HTR-8/SVneo (cell line): ENCODE measurements around the gene KRT20.
A peak's percentile ranks its signal among the peaks of the same experiment; 100 is the strongest.

ENCODE experiments used
- DNase-seq: peaks from one replicate; pipeline ENCODE4 v3.0.0; 2011; ENCODE audit warnings: low spot score, mixed read lengths; ENCODE audit not compliant: insufficient read length
- FAIRE-seq: peaks from 2 replicates; lab custom pipeline; 2011; peaks lifted over from hg19 to GRCh38; lab: Jason Lieb, UNC

KRT20 gene

GRCh38 chr17:40901981-40902474 lies 17.0 kb upstream of the KRT20 start:
- FAIRE-seq: no peak
- no peak for DNase-seq

- FAIRE-seq (no peak), DNase-seq (no peak)
These were observed 15.8 kb upstream of the KRT20 start for GRCh38 chr17:40900809-40901356.

DNA sequence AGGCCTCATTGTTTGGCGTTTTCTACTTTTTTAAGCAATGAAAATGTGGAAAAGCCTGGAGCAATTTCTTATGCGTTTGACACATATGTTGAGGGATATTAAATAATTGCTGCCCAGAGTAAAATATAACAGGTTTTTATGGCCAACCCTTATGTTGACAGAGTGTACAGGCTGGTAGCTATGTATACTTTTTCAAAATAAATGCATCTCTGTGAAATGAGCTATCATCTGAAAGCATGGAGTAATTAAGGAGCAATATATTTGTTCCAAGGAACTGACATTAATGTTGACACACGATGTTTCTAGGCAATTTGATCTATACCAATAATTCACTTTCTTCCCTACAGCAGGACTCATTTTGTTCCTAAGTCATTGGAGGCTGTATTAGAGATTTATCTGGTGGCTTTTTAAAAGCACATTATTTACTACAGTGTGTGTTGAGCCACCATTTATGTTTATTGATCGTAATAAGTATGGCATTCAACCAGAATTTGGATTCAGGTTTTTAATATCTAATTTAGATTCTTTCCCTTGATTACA lies 11.9 kb upstream of the KRT20 start:
- no peak for FAIRE-seq
- DNase-seq: no peak

- FAIRE-seq: no peak
- no peak for DNase-seq
These were observed 10.2 kb upstream of the KRT20 start for GRCh38 chr17:40895106-40895730.

- no peak for DNase-seq
- FAIRE-seq: no peak
These were observed 3.2 kb upstream of the KRT20 start for GRCh38 chr17:40888196-40888720.

- FAIRE-seq (no peak), DNase-seq (no peak)
These were observed 1.0 kb upstream of the KRT20 start for GRCh38 chr17:40886090-40886489.

DNA sequence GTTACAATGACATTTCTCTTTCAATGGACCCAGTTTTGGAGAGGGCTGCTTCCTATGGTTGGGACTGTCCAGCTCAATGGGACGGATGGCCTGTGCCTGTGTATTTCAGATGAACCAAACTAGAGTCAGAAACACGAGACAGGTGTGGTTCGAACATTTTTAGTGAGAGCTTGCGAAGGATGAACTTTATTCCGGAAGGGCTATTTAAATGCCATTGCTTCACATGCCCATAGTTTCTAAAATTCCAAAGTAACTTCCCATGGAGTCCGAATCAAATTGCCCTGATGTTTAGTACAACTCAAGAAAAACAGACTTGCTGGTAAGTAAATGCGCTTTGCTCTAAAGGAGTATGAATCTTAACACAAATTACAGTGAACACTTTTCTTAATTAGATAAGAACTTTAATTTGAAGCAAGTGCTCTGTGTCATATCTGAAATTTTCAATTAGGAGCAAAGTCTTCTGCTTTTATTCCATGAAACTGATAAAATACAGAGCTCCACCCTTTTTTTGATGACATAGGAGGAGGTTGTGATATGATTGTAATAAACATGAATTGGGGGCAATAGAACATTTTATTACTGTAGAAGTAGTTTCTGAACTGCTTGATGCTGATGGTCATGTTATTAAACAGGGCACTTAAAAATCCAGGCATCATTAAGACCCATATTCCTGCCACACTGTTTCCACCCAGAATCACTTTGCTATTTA lies 1.3 kb downstream of the KRT20 start:
- no peak for DNase-seq
- FAIRE-seq: no peak

- DNase-seq (no peak), FAIRE-seq (no peak)
These were observed 2.0 kb downstream of the KRT20 start for GRCh38 chr17:40883031-40883430.

- DNase-seq (no peak), FAIRE-seq (no peak)
These were observed 6.0 kb downstream of the KRT20 start for GRCh38 chr17:40879026-40879425.

- FAIRE-seq (no peak), DNase-seq (no peak)
These were observed 7.0 kb downstream of the KRT20 start for GRCh38 chr17:40878044-40878443.

- DNase-seq (no peak), FAIRE-seq (no peak)
These were observed 11.2 kb downstream of the KRT20 start for GRCh38 chr17:40873801-40874200.

DNA sequence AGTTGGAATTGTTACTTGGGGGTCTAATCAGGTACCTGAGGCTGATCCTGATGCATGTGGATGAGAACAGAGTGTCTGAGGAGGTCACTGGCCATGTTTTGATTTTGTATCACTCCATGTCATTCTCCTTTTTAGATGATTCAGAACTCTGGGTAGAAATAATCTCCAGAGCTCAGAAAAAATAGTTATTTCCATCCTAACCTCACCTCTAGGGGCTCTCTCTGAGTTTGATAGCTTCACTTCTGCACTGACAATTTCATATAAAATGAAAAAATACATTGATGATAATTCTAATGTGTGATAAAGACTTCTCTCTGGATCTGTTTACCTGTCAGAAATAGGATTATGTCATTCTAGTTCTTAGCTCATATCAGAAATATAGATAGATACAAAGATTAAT lies 11.8 kb downstream of the KRT20 start:
- DNase-seq: no peak
- no peak for FAIRE-seq

DNA sequence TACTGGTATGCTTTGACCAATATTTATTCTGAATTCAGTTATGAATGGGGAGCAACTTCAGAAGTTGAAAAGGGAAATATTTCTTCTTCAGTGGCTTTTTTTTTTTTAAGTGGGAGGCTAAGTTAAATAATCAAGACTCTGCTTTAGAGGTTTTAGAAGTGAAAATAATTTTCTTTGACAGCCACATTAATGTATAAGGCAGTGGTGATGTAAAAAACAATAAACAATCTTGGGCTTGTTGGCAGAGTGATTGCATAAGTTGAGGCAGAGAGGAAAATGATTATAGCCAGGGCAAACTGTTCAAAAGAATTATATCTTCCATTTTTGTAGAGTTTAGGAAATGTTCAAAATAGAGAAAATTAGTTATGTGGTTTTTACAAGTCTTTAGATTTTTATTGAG lies 12.6 kb downstream of the KRT20 start:
- no peak for DNase-seq
- no peak for FAIRE-seq

- FAIRE-seq: no peak
These were observed 13.7 kb downstream of the KRT20 start for GRCh38 chr17:40871316-40871715.

GRCh38 chr17:40870136-40870535 lies 14.9 kb downstream of the KRT20 start:
- DNase-seq: no peak
- FAIRE-seq: peak; percentile 79

More at GRCh38 chr17:40871316-40871715, 13.7 kb downstream of the KRT20 start:
- DNase-seq: no peak

DNA sequence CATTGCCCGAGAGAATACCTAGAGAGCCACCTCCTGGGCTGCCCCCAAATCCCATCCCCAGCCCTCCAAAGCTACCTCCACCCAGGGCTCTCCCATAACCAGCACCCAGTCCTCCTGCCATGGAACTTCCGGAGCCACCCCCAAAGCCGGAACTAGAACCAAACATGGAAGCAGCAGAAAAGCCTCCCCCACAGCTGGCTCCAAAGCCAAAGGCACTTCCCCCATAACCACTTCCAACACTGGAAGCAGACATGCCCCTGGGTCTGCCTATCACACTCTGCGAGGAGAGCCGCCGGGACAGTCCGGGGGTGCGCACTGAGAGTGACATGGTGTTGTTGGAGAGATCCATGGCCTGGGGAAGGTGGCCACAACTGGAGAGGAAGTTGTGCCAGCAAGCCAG lies 18.2 kb downstream of the KRT20 start, which contains the start of gene KRT12:
TSS of gene KRT12 (minus strand) at position 386 of the 400 bp plus-strand sequence. CDS start at position 349, 37 bp downstream.
- DNase-seq (no peak), FAIRE-seq (peak; percentile 69)

GRCh38 chr17:40864661-40865390 lies 20.2 kb downstream of the KRT20 start:
- DNase-seq: no peak
- FAIRE-seq: peak; percentile 13

GRCh38 chr17:40862985-40863733 lies 21.9 kb downstream of the KRT20 start:
- peak; percentile 16 for FAIRE-seq
- DNase-seq: no peak

DNA sequence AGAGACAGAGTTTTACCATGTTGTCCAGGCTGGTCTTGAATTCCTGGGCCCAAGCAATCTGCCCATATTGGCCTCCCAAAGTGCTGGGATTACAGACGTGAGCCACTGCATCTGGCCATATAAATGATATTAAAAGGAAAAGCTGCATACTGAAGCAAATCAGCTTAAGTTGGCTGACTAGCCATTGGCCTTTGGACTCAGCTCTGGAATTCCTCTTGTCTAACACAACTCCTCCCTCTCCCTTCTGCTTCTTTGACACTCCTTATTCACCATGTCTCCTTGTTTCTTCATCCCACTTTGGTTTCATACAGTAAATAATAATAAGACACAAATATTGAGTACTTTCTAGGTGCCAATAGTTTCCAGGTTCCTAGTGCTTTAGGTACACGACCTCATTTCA lies 25.5 kb downstream of the KRT20 start:
- DNase-seq (no peak), FAIRE-seq (no peak)
